Nephron progenitor cell (in vitro differentiated cells): ENCODE results near the gene TP73.

Experiments used
- DNase-seq: peaks from one replicate; pipeline ENCODE4 v3.0.0; 2021
- H3K27ac Mint-ChIP-seq: 2 replicates; pipeline ENCODE4 v1.8.0; 2021; ENCODE audit warnings: mild to moderate bottlenecking, moderate library complexity, mixed read lengths
- H3K27me3 Mint-ChIP-seq: 2 replicates; pipeline ENCODE4 v1.8.0; 2021; ENCODE audit warnings: mild to moderate bottlenecking, low read depth, mixed read lengths; ENCODE audit not compliant: poor library complexity
- H3K36me3 Mint-ChIP-seq: 2 replicates; pipeline ENCODE4 v1.8.0; 2021; ENCODE audit warnings: low read depth, mixed read lengths
- H3K4me1 Mint-ChIP-seq: 2 replicates; pipeline ENCODE4 v1.8.0; 2021; ENCODE audit warnings: mixed read lengths
- H3K4me3 Mint-ChIP-seq: 2 replicates; pipeline ENCODE4 v1.8.0; 2021; ENCODE audit warnings: mild to moderate bottlenecking, moderate library complexity, mixed read lengths
- H3K9me3 Mint-ChIP-seq: 2 replicates; pipeline ENCODE4 v1.8.0; 2021; ENCODE audit warnings: mild to moderate bottlenecking, moderate library complexity, mixed read lengths
- TF ChIP-seq, protein P1 (sequence below): fragments of 200-600 bp; sonication (generic); IDR thresholded peaks from 2 replicates; pipeline ENCODE4 v1.5.0; 2021; ENCODE audit warnings: antibody characterized with exemption

The TP73 gene

DNA sequence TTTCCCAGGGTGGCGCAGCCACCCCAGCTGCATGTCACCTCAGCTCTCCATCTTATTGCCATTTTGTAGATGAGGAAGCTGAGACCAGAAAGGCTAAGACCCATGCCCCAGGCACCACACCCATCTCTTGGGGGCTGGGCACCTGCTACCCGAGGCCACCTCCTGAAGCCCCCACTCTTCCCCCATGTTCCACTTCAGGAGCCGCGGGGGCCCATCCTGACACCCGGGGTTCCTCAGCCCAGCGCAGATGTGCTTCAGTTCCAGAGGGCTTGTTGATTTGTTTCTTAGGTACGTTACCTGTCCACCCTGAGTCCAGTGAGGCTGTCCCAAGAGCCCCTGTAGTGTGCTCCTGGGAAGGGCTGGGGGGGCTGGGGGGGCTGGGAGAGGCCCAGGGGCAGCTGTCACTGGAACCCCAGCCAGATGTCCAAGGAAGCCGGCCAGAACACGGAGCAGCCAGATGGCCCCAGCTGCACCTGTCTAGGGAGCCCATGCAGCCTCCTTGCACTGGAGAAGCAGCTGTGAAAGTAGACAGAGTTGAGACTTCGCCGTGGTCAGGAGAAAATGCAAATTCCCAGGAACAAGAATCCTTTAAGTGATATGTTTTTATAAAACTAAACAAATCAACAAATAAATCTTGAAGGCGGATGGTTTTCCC, 82.8 kb downstream of the TP73 start:
- H3K27me3 Mint-ChIP-seq, result peaks cover 4% of the 10 kb centered on the region
- H3K36me3 Mint-ChIP-seq, result peaks cover 12% of the 10 kb centered on the region
- H3K4me1 Mint-ChIP-seq, result peaks cover 37% of the 10 kb centered on the region
- H3K4me3 Mint-ChIP-seq, result no peak overlapping the region
- H3K27ac Mint-ChIP-seq, result no peak overlapping the region
- TF ChIP-seq, protein P1, sequence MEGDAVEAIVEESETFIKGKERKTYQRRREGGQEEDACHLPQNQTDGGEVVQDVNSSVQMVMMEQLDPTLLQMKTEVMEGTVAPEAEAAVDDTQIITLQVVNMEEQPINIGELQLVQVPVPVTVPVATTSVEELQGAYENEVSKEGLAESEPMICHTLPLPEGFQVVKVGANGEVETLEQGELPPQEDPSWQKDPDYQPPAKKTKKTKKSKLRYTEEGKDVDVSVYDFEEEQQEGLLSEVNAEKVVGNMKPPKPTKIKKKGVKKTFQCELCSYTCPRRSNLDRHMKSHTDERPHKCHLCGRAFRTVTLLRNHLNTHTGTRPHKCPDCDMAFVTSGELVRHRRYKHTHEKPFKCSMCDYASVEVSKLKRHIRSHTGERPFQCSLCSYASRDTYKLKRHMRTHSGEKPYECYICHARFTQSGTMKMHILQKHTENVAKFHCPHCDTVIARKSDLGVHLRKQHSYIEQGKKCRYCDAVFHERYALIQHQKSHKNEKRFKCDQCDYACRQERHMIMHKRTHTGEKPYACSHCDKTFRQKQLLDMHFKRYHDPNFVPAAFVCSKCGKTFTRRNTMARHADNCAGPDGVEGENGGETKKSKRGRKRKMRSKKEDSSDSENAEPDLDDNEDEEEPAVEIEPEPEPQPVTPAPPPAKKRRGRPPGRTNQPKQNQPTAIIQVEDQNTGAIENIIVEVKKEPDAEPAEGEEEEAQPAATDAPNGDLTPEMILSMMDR, result no peak
- no peak for DNase-seq
- H3K9me3 Mint-ChIP-seq, result no peaks in the 10 kb centered on the region

DNA sequence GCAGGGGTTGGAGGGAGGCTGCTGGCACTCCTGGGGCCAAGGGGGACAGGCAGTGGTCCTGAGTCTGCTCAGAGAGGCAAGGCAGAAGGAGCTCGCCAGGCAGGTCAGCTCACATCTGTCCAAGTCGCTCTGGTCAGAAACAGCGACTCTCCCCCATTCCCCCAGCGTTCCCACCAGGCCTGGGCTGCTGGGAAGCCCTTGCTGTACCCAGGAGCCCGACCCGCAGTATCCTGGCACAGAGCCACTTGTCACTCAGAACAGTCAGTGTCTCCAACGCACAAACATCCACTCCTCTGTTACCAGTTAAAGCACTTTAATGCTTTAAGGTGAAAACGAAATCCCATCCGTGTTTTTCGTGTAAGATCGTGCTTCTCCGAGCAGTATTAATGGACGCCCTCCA, 83.4 kb downstream of the TP73 start:
- peaks cover 2% of the 10 kb centered on the region for H3K27me3 Mint-ChIP-seq
- peaks cover 37% of the 10 kb centered on the region for H3K4me1 Mint-ChIP-seq
- TF ChIP-seq, protein P1, result no peak
- H3K27ac Mint-ChIP-seq, result peak overlapping the region; percentile 88
- peaks cover 12% of the 10 kb centered on the region for H3K36me3 Mint-ChIP-seq
- H3K9me3 Mint-ChIP-seq, result no peaks in the 10 kb centered on the region
- no peak overlapping the region for H3K4me3 Mint-ChIP-seq
- no peak for DNase-seq

DNA sequence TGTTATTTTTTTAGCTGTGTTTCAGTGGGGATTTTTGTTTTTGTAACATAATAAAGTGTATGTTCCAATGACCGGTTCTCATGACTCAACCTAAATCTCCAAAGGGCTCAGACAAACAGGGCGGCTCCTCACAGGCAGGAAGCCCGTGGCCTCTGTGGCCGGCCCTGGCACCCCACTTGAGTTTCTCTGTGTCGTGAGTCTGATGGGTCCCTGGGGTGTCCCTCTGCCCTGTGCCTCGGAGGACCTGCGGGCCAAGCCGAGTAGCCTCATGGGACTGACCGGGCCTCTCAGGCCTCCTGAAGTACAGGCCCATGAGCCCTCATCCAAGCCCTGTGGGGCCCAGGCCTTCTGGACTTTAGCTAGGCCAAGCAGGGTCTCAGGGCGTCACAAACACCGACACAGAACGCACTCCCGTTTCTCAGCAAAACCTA, 83.8 kb downstream of the TP73 start:
- TF ChIP-seq, protein P1, result no peak
- H3K4me1 Mint-ChIP-seq, result peaks cover 37% of the 10 kb centered on the region
- H3K27ac Mint-ChIP-seq, result peak overlapping the region; percentile 88
- H3K27me3 Mint-ChIP-seq, result no peaks in the 10 kb centered on the region
- peaks cover 13% of the 10 kb centered on the region for H3K36me3 Mint-ChIP-seq
- H3K9me3 Mint-ChIP-seq, result no peaks in the 10 kb centered on the region
- no peak overlapping the region for H3K4me3 Mint-ChIP-seq
- no peak for DNase-seq

DNA sequence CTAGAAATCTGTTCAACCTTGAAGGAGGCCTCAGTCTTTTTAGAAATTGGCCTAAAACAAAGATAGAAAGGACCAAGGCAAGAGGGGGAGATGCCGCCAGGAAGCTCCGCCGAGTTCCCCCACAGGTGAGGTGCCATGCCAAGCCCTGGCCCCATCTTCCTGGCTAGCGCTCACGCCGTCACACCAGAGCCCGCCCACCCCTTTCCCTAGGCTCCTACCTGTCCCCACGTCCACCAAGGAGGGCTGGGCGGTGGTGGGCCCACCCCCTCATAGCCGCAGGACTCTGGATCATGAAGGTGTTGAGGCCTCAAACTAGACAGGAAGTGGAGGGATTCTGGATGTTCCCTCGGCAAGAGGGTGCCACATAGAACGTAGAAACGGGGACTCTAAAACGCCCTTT, 84.4 kb downstream of the TP73 start:
- Mint-ChIP-seq H3K4me3 (no peak overlapping the region), H3K27me3 (no peaks in the 10 kb centered on the region), H3K27ac (peak overlapping the region; percentile 94), H3K9me3 (no peaks in the 10 kb centered on the region), H3K36me3 (peaks cover 19% of the 10 kb centered on the region), H3K4me1 (peaks cover 33% of the 10 kb centered on the region)
- TF ChIP-seq, protein P1, result no peak
- no peak for DNase-seq

DNA sequence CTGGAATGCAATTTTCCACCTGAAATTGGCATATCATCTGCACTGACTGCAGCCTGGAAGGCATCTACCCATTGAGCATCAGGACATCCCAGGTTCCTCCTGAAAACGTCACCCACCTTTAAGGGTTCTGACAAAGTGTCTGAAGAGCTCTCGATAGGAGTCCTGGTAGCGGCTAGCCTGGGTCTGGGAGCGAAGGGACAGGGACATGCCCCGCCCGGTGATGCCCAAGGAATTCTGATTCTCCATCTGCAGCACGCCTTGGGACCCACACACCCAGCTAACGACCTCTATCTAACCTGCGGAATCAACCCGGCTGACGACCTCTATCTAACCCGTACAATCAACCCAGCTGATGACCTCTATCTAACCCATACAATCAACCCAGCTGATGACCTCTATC, 86.6 kb downstream of the TP73 start:
- peaks cover 26% of the 10 kb centered on the region for H3K36me3 Mint-ChIP-seq
- H3K27me3 Mint-ChIP-seq, result no peaks in the 10 kb centered on the region
- no peak overlapping the region for H3K27ac Mint-ChIP-seq
- no peak overlapping the region for H3K4me3 Mint-ChIP-seq
- peaks cover 11% of the 10 kb centered on the region for H3K4me1 Mint-ChIP-seq
- H3K9me3 Mint-ChIP-seq, result no peaks in the 10 kb centered on the region
- no peak for DNase-seq
- TF ChIP-seq, protein P1, result no peak

DNA sequence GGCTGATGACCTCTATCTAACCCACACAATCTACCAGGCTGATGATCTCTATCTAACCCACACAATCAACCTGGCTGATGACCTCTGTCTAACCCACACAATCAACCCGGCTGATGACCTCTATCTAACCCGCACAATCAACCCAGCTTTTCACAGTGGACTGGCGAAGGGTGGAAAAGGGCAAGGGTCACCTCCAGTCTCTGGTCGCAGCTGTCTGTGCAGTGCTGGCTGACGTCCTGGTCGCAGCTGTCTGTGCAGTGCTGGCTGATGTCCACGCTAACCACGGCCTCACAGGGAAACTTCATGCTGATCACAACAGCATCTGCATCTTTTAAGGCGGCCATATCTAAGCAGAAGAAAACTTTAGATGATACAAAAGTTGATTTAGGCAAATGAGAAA, 87.7 kb downstream of the TP73 start:
- Mint-ChIP-seq H3K4me1 (peaks cover 17% of the 10 kb centered on the region), H3K27me3 (no peaks in the 10 kb centered on the region), H3K9me3 (no peaks in the 10 kb centered on the region), H3K4me3 (no peak overlapping the region), H3K27ac (no peak overlapping the region), H3K36me3 (peaks cover 26% of the 10 kb centered on the region)
- no peak for DNase-seq
- TF ChIP-seq, protein P1, result no peak
